HG03066 (cell line): ENCODE measurements around the gene RSRC1.
A peak's percentile ranks its signal among the peaks of the same experiment; 100 is the strongest.

ENCODE experiments used
- ATAC-seq: cut with Tn5 transposase; IDR thresholded peaks from one replicate; pipeline ENCODE4 v1.9.1; 2021; ENCODE audit warnings: low read depth; ENCODE audit not compliant: unreplicated experiment

Gene RSRC1

GRCh38 chr3:158563076-158563475, 453.2 kb downstream of the RSRC1 start:
- no peak for ATAC-seq

- no peak for ATAC-seq
Measured at GRCh38 chr3:158565076-158565475, 455.2 kb downstream of the RSRC1 start.

GRCh38 chr3:158568784-158569183, 458.9 kb downstream of the RSRC1 start:
- ATAC-seq, result no peak

GRCh38 chr3:158569794-158570193, 459.9 kb downstream of the RSRC1 start:
- no peak for ATAC-seq

GRCh38 chr3:158570999-158571702, 461.3 kb downstream of the RSRC1 start, which contains the start of gene MLF1:
Gene MLF1, plus strand, starts transcription at chr3:158571194. Its CDS starts 107 bp downstream, at chr3:158571301.
- peak; percentile 99 for ATAC-seq

GRCh38 chr3:158571969-158572765, 462.3 kb downstream of the RSRC1 start:
- no peak for ATAC-seq

GRCh38 chr3:158572766-158573060, 462.8 kb downstream of the RSRC1 start:
- ATAC-seq, result no peak

- ATAC-seq, result no peak
Measured at GRCh38 chr3:158573714-158574113, 463.8 kb downstream of the RSRC1 start.

- no peak for ATAC-seq
Measured at GRCh38 chr3:158574646-158575045, 464.8 kb downstream of the RSRC1 start.

GRCh38 chr3:158590223-158590622, 480.3 kb downstream of the RSRC1 start:
- no peak for ATAC-seq
